Fibroblast of lung (primary cell): ENCODE measurements around the gene ABAT. TPM values are rescaled to one million over a fixed set of nuclear protein-coding genes. Genes with fewer than 3 reads are reported as not detected.

ENCODE experiments used
- DNase-seq, 2 donors: peaks; one replicate each; pipeline versions ENCODE4 v3.0.0 to v3.0.0-alpha.2; 2010; ENCODE audit warnings: low read depth in 2 of 2
- H2AFZ ChIP-seq: 2 replicates; pipeline ENCODE4 v1.5.1; 2012; ENCODE audit warnings: low read length, control low read depth, inconsistent platforms
- H3K27ac ChIP-seq: 2 replicates; pipeline ENCODE4 v1.5.1; 2011; ENCODE audit warnings: low read length, control low read depth; ENCODE audit not compliant: insufficient read depth
- H3K27me3 ChIP-seq: 2 replicates; pipeline ENCODE4 v1.5.1; 2011; ENCODE audit warnings: mild to moderate bottlenecking, low read length; ENCODE audit not compliant: control insufficient read depth, insufficient read depth
- H3K36me3 ChIP-seq: 2 replicates; pipeline ENCODE4 v1.5.1; 2011; ENCODE audit warnings: low read length; ENCODE audit not compliant: control insufficient read depth, insufficient read depth
- H3K4me1 ChIP-seq: 2 replicates; pipeline ENCODE4 v1.5.1; 2011; ENCODE audit warnings: low read length; ENCODE audit not compliant: control insufficient read depth, insufficient read depth; ENCODE audit errors: extremely low read depth
- H3K4me2 ChIP-seq: 2 replicates; pipeline ENCODE4 v1.5.1; 2011; ENCODE audit warnings: low read length, control low read depth; ENCODE audit not compliant: insufficient read depth; ENCODE audit errors: extremely low read depth
- H3K4me3 ChIP-seq, 4 experiments: fragments of 200-600 bp in 1 of 4; sonication (generic) in 1 of 4; replicated peaks in 1 of 4; 2 replicates each; pipeline ENCODE4 v1.5.1; 2011 to 2016; ENCODE audit warnings: low read length in 4 of 4, low read depth in 3 of 4, mild to moderate bottlenecking in 3 of 4, control low read depth in 2 of 4, inconsistent platforms in 1 of 4, mixed read lengths in 1 of 4; ENCODE audit not compliant: insufficient read depth in 1 of 4; ENCODE audit errors: control extremely low read depth in 1 of 4
- H3K79me2 ChIP-seq: 2 replicates; pipeline ENCODE4 v1.5.1; 2012; ENCODE audit warnings: mild to moderate bottlenecking, low read length, inconsistent platforms; ENCODE audit not compliant: control insufficient read depth, insufficient read depth
- H3K9ac ChIP-seq: 2 replicates; pipeline ENCODE4 v1.5.1; 2011; ENCODE audit warnings: mild to moderate bottlenecking, low read length, control low read depth; ENCODE audit not compliant: insufficient read depth
- H3K9me3 ChIP-seq: 2 replicates; pipeline ENCODE4 v1.5.1; 2012; ENCODE audit warnings: low read depth, low read length; ENCODE audit not compliant: control insufficient read depth, insufficient read depth
- H4K20me1 ChIP-seq: 2 replicates; pipeline ENCODE4 v1.5.1; 2011; ENCODE audit warnings: low read length; ENCODE audit not compliant: control insufficient read depth, insufficient read depth; ENCODE audit errors: extremely low read depth
- CTCF ChIP-seq, 2 donors: IDR thresholded peaks in 1 of 2; conservative IDR thresholded peaks in 1 of 2; 1 replicate in 1 of 2; 2 replicates in 1 of 2; pipeline ENCODE4 v1.5.1; 2011 to 2012; ENCODE audit warnings: low read length in 2 of 2, control low read depth in 1 of 2, inconsistent platforms in 1 of 2, low read depth in 1 of 2, mild to moderate bottlenecking in 1 of 2
- EZH2 ChIP-seq: IDR thresholded peaks from 2 replicates; pipeline ENCODE4 v1.5.1; 2012; ENCODE audit warnings: low read length, control low read depth, mild to moderate bottlenecking; ENCODE audit errors: missing control alignments
- polyA plus RNA-seq, 2 donors: library from polyadenylated mRNA; depleted of rRNA in 1 of 2; stranded (reverse) in 1 of 2; unstranded in 1 of 2; fragments of >200 nt; gene quantifications; 2 replicates each; pipeline ENCODE4 v1.2.1, GENCODE V29; 2011 to 2012; ENCODE audit warnings: missing spikeins in 1 of 2
- total RNA-seq: library from RNA; depleted of rRNA; stranded (reverse); fragments of >200 nt; gene quantifications from 2 replicates; pipeline ENCODE4 v1.2.1, GENCODE V29; 2014

ABAT gene
- total and polyA plus RNA-seq, 2 donors (not counting 1 experiment from before 2014, with no cell fraction given), result 1.8 TPM

- no peak for DNase-seq
- Histone ChIP-seq H3K27me3 (no peaks in the 10 kb centered on the region), H3K79me2 (no peaks in the 10 kb centered on the region), H3K4me3 (no peak overlapping the region), H3K9me3 (no peaks in the 10 kb centered on the region), H3K4me2 (no peak overlapping the region), H3K4me1 (no peaks in the 10 kb centered on the region), H3K27ac (no peak overlapping the region), H3K36me3 (no peaks in the 10 kb centered on the region), H3K9ac (no peak overlapping the region), H4K20me1 (no peaks in the 10 kb centered on the region), H2AFZ (no peak overlapping the region)
- no peak for TF ChIP-seq EZH2
- no peak for TF ChIP-seq CTCF (conservative IDR thresholded peaks at IDR 0.05 in 1 of 2, IDR thresholded peaks at IDR 0.05 in 1 of 2; ENCODE audit: low read depth in 1 of 2, low read length in 2 of 2)
These were observed 47.1 kb downstream of the ABAT start for GRCh38 chr16:8721336-8722024.

- H3K27me3 ChIP-seq, result no peaks in the 10 kb centered on the region
- H3K4me2 ChIP-seq, result no peak overlapping the region
- no peak overlapping the region for H2AFZ ChIP-seq
- no peak overlapping the region for H3K4me3 ChIP-seq
- H3K9ac ChIP-seq, result no peak overlapping the region
- no peaks in the 10 kb centered on the region for H3K9me3 ChIP-seq
- no peaks in the 10 kb centered on the region for H3K36me3 ChIP-seq
- TF ChIP-seq CTCF (conservative IDR thresholded peaks at IDR 0.05 in 1 of 2, IDR thresholded peaks at IDR 0.05 in 1 of 2; ENCODE audit: low read depth in 1 of 2, low read length in 2 of 2), result no peak
- TF ChIP-seq EZH2, result no peak
- no peaks in the 10 kb centered on the region for H4K20me1 ChIP-seq
- no peaks in the 10 kb centered on the region for H3K4me1 ChIP-seq
- no peaks in the 10 kb centered on the region for H3K79me2 ChIP-seq
- H3K27ac ChIP-seq, result no peak overlapping the region
- DNase-seq, result no peak
These were observed 47.6 kb downstream of the ABAT start for GRCh38 chr16:8722025-8722348.

- Histone ChIP-seq H3K4me2 (no peak overlapping the region), H2AFZ (no peak overlapping the region), H3K4me3 (no peak overlapping the region), H3K36me3 (no peaks in the 10 kb centered on the region), H4K20me1 (no peaks in the 10 kb centered on the region), H3K79me2 (no peaks in the 10 kb centered on the region), H3K27ac (no peak overlapping the region), H3K27me3 (no peaks in the 10 kb centered on the region), H3K9ac (no peak overlapping the region), H3K4me1 (no peaks in the 10 kb centered on the region), H3K9me3 (no peaks in the 10 kb centered on the region)
- DNase-seq, result no peak
- no peak for TF ChIP-seq EZH2
- no peak for TF ChIP-seq CTCF (conservative IDR thresholded peaks at IDR 0.05 in 1 of 2, IDR thresholded peaks at IDR 0.05 in 1 of 2; ENCODE audit: low read depth in 1 of 2, low read length in 2 of 2)
These were observed 51.2 kb downstream of the ABAT start for GRCh38 chr16:8725513-8726178.
